Glomerular endothelial cell (primary cell): Measurements from ENCODE around the gene PSME1. TPM values are rescaled to one million over a fixed set of nuclear protein-coding genes. Genes with fewer than 3 reads are reported as not detected.

Source experiments
- DNase-seq: peaks from one replicate; pipeline ENCODE4 v3.0.0-alpha.2; 2011; ENCODE audit warnings: low read depth, low spot score; ENCODE audit errors: extremely low read depth
- total RNA-seq: library from RNA; depleted of rRNA; stranded (reverse); fragments of >200 nt; gene quantifications from 2 replicates; pipeline ENCODE4 v1.2.3, GENCODE V29; 2015

Gene PSME1
- total RNA-seq, 1 donor from 2014 or later = 235 TPM

GRCh38 chr14:24145690-24146452 is 9.9 kb downstream of the PSME1 start:
- peak; percentile 16 for DNase-seq

GRCh38 chr14:24146453-24146977 is 10.5 kb downstream of the PSME1 start, which contains the start of gene PSME2:
Gene PSME2 (minus strand): TSS chr14:24146610. CDS start chr14:24146581, 29 bp downstream.
- DNase-seq = peak; percentile 65

- DNase-seq = peak; percentile 71
These were observed 11.2 kb downstream of the PSME1 start, which contains the start of gene RNF31 for GRCh38 chr14:24146978-24147760. Gene RNF31 (plus strand): TSS chr14:24147498. CDS start chr14:24147699, 201 bp downstream.

DNA sequence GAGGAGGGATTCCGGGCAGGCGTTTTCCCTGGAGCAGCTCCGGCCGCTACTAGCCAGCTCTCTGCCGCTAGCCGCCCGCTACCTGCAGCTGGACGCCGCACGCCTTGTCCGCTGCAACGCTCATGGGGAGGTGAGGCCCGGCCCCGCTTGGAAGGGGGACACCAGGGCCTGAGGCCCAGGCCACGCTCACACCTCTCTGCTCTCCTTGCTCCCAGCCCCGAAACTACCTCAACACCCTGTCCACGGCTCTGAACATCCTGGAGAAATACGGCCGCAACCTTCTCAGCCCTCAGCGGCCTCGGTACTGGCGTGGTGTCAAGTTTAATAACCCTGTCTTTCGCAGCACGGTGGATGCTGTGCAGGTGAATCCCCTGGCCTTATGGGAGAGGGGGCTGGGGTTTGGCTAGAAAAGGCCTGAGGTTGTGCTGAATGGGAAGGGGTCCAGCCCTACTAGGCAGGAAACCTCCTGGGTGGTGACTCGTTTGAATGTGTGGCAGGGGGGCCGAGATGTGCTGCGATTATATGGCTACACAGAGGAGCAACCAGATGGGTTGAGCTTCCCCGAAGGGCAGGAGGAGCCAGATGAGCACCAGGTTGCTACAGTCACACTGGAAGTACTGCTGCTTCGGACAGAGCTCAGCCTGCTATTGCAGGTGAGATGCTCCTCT is 11.9 kb downstream of the PSME1 start:
- no peak for DNase-seq

- DNase-seq = no peak
These were observed 13.4 kb downstream of the PSME1 start for GRCh38 chr14:24149302-24149969.

DNA sequence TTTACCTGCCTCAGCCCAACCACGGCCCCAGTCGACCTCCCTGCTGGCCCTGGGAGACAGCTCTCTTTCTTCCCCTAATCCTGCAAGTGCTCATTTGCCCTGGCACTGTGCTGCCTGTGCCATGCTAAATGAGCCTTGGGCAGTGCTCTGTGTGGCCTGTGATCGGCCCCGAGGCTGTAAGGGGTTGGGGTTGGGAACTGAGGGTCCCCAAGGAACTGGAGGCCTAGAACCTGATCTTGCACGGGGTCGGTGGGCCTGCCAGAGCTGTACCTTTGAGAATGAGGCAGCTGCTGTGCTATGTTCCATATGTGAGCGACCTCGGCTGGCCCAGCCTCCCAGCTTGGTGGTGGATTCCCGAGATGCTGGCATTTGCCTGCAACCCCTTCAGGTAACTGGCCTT is 14.1 kb downstream of the PSME1 start:
- DNase-seq = no peak

GRCh38 chr14:24150567-24150966 is 14.6 kb downstream of the PSME1 start:
- no peak for DNase-seq

- DNase-seq = no peak
These were observed 15.0 kb downstream of the PSME1 start for GRCh38 chr14:24150993-24151392.

- DNase-seq = no peak
These were observed 15.5 kb downstream of the PSME1 start for GRCh38 chr14:24151404-24152080.

DNA sequence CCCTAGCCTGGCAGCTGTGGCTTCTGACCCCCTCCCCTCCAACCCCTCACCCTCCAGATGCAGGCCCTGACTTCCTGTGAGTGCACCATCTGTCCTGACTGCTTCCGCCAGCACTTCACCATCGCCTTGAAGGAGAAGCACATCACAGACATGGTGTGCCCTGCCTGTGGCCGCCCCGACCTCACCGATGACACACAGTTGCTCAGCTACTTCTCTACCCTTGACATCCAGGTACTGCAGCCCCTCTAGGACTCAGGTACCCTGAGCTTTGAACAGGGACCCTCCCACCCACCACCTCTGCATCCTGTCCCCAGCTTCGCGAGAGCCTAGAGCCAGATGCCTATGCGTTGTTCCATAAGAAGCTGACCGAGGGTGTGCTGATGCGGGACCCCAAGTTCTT is 19.1 kb downstream of the PSME1 start:
- DNase-seq = no peak

- no peak for DNase-seq
These were observed 20.8 kb downstream of the PSME1 start for GRCh38 chr14:24156840-24157239.

DNA sequence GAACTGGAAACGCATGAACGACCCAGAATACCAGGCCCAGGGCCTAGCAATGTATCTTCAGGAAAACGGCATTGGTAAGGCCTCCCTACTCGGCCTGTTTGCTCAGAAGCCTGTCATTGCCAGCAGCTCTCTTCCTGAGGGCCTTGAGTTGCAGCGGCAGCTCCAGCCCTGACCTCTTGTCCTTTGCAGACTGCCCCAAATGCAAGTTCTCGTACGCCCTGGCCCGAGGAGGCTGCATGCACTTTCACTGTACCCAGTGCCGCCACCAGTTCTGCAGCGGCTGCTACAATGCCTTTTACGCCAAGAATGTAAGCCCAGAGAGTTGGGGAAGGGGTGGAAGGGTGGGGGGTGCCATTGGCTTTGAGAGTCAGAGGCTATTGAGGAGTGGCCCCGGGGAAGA is 21.3 kb downstream of the PSME1 start:
- DNase-seq = no peak

GRCh38 chr14:24159777-24160498 is 23.9 kb downstream of the PSME1 start:
- DNase-seq = no peak

- no peak for DNase-seq
These were observed 24.5 kb downstream of the PSME1 start for GRCh38 chr14:24160499-24160849.

DNA sequence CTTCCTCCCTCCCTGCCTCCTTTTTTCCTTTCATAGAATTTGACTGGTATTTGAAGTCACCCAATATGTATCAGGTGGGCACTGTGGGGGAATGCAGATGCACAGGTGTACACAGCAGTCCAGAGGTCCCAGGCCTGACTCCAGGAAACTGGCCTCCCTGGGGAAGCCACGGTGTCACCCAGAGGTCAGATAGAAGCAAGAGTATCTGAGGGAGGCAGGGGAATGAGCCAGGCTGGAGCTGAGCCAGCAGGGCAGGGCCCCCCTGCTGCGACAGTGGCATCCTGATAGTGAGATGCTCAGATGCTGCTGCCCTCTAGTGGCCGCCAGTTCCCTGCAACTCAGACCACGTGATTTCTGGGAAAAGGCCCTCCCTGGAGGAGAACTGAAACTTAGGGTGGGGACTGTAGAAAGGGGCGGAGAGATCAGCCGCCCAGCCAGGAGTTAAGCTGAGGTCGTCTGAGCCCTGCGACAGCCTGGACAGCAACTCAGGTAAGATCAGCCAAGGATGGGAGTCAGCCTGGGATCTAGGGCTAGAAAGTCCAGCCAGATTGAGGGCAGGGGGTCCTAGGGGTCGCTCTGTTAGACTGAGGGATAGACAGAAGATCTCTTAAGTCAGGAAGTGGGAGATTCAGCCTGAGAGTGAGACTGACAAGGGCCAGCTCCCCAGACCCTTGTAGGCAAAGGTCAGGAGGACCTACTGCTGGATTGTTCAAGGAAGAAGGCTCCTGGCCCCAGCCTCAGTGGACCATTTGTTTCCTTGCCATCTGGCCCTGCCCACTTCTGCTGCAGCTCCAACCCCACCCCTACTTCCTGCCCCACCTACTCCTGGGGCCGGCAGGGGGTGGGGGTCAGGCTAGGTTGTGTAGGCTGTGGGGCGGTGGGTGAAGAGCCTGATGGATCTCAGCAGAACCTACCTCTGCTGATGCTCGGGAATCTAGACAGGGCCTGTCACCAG is 25.1 kb downstream of the PSME1 start, which contains the start of gene IRF9:
Gene IRF9 (plus strand): TSS at position 416 of the 955 bp plus-strand sequence. CDS start 880 bp downstream, outside the sequence.
- peak; percentile 75 for DNase-seq

GRCh38 chr14:24162093-24162492 is 26.1 kb downstream of the PSME1 start:
- no peak for DNase-seq

GRCh38 chr14:24164518-24164991 is 28.6 kb downstream of the PSME1 start:
- DNase-seq = no peak

GRCh38 chr14:24165785-24166184 is 29.8 kb downstream of the PSME1 start:
- no peak for DNase-seq
